KG1 (cell line): Measurements from ENCODE around the gene GRAP2.

Experiments used
- DNase-seq: peaks from one replicate; lab custom pipeline; 2025; lab: John Stamatoyannopoulos, UW

Gene GRAP2

GRCh38 chr22:39994566-39995392, 93.9 kb downstream of the GRAP2 start, which contains the start of gene FAM83F:
TSS of gene FAM83F (plus strand) at chr22:39994954. CDS start at chr22:39995043, 89 bp downstream.
- DNase-seq: no peak

- DNase-seq: no peak
Observed at GRCh38 chr22:39995393-39996252, 94.7 kb downstream of the GRAP2 start.

- DNase-seq: no peak
Observed at GRCh38 chr22:39996732-39997131, 95.8 kb downstream of the GRAP2 start.

GRCh38 chr22:39997421-39997820, 96.5 kb downstream of the GRAP2 start:
- DNase-seq: no peak

DNA sequence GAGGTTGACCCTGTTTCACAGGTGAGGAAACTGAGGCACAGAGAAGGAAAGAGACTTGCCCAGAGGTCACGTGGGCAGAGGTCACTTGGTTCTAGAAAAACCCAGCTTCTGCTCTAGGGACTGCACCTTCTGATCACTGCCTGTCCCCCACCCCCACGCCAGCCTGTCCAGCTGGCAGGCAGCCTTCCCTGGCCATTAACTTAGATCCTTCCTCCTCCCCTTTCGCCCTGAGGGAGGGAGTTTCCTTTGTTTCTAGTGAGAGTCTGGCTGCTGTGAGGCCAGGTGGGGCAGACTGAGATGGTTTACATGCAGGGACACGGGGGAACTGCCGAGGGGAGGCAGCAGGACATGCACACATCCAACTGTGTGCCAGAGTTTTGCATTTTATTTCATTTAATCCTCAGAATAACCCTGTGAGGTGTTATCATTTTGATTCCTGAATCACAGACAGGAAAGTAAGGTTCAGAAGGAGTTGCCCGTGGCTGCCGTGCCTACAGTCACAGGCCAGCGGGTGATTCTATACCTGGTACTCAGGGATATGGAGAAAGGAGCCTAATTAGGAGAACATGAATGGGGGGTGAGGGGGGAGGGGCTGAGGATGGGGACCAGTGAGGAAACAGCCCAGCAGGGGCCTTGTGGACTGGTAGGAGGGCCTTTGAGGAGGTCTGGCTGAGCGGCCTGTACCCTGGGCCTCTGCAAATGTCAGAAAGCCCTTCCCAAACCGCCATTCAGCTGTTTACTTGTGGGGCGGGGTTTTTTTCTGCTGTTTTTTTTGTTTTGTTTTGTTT, 97.2 kb downstream of the GRAP2 start:
- DNase-seq: no peak

GRCh38 chr22:39999144-39999757, 98.4 kb downstream of the GRAP2 start:
- DNase-seq: no peak

GRCh38 chr22:40000171-40000570, 99.3 kb downstream of the GRAP2 start:
- DNase-seq: no peak

DNA sequence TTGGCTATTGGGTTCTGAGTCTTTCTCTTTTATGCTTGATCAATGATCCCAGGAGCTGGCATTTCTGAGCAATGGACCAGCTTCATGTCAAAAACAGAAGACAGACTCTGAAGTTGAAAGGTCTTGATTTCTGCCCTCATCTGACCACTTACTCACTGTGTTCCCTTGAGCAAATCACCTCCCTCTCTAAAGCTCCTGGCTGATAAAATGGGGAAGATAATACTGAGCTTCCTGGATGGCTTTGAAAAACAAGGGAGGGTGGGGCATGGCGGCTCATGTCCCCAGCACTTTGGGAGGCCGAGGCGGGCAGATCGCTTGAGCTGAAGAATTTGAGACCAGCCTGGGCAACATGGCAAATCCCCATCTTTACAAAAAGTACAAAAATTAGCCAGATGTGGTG, 100.2 kb downstream of the GRAP2 start:
- no peak for DNase-seq

DNA sequence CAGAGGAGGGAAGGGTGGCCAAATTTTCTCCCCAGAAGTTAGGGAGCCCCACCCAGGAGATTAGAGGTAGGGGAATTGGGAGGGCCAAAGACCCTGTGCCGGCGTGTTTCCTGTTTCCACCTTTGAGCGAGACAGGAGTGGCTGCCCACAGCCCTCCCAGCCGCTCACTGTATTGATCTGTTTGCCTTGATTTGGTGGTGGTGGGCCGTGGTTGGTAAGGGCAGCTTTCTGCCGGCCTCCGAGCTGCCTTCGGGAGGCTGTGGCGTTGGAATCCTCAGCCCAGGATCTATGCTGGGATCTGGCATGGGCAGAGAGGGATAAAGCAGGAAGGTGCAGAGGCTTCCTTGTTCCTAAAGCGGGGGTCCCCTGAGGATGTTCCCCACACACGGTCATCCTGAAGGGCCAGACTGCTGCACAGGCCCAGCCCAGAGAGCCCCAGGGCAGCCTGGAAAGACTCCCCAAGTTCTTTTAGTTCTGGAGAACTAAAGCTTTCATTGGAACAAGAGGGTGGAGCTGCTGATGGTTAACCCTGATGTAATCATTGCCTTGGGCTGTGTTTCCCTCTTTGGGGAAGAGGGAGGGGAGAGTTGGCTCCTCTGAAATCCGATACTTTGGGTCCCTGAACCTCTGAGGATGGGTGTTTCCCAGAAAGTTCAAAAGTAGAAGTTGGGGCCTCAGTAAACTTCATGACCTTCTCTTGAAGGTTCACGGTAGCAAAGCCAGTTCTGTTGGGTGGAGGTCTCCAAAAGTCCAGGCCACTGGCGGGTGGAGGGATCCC, 101.1 kb downstream of the GRAP2 start:
- no peak for DNase-seq

DNA sequence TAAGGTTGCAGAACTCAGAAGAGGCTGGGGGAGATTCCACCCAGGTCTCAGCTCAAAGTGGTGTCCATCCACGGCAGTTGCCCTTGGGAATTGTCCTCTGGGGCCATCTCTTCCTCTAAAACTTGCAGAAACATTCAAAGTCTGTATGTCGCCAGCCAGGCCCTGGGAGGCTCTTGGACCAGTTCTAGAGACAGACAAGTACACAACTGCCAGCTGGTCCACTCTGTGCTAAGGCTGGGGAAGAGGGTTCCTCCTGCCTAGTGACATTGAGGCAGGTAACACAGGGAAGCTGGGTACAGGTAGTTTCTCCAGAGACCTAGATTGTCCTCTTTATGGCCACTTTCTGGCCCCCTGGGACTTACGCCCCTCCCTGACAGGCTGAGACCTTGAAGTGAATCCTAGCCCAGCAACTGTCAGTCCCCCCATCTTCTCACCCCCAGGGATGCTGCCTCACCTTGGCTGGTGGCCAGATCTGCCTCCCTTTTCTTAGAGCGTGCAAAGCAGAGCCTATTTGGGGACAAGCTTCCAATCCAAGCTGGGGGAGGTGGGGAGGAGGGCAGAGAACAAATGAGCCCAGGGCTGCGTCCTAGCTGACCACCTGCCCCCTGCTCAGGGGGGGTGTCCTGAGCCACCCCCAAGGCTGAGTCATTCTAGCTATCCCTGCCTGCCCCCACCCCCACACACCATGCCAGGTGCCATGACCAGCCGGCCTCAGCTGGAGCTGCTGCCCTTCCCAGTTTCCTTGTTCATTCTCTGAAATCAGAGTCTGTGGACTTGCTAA, 102.2 kb downstream of the GRAP2 start:
- DNase-seq: no peak

DNA sequence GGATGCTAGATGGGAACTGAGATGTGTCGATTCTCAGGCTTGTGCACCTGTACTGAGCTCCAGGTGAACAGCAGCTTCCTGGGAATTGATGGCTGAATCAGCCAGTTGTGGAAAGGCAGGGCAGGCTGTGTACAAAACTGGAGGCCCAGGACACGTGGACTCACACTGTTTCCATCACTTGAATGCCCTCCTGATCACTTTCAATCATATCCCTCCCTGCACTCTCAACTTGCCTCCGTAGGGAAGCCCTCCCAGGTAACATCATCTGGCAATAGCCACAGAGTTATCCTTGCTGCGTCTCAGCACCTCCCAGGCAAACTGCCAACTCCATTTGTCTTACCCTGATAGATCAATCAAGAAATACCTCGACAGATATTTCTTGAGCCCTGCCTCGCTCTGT, 104.0 kb downstream of the GRAP2 start:
- DNase-seq: no peak

DNA sequence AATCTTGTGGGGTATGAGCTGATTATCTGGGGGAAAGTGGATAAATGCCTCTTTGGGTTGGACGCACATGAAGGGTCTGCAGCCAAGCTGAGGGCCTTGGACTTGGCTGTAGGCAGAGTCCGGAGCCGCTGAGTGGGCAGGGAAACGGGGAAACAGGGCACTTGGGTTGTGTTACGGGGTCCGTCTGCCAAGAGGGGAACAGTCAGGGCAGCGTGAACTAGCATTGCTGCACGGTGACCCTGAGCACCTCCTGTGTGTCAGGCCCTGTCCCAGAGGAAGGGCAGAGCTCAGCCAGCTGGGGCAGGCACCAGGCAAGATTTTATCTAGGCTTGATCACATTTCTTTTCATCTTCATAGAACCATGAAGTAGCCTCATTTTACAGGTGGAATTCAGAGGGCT, 105.8 kb downstream of the GRAP2 start:
- no peak for DNase-seq

DNA sequence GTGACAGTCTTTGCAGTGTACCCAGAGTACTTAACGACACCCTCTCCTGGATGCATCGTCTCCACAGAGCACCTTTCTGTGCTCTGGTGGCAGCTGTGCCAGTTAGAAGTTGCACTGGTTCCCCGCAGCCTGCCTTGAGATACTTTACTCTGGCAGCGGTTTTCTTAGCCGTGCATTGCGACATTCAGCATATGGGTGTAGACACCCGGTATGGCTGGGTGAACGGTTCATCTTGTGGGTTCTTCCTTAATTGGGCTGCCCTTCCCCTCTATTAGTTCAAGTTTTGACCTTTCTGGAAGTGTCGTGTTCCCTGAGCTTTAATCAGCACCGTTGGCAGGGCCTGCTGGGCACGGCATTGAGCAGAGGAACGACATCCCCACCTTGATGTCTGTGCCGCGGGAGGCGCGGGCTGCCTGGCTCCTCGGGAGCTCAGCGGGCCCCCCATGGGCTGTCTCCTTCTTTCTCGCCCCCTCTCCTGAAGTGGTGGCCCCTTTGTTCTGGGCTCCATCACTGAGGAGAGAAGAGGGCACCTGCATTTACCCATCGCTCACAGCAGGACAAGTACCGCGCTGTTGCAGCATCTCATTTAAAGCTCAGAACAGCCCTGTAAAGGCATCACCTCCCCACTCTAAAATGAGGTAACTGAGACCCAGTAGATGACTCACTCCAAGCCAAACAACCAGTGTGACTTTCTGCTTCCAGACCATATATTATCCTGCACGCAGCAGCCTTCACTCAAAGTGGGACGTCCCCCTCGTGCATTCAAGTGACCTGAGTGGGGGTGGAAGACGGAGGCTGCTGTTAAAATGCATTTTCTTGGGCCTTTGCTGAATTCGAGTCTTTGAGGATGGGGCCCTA, 107.2 kb downstream of the GRAP2 start:
- DNase-seq: no peak

DNA sequence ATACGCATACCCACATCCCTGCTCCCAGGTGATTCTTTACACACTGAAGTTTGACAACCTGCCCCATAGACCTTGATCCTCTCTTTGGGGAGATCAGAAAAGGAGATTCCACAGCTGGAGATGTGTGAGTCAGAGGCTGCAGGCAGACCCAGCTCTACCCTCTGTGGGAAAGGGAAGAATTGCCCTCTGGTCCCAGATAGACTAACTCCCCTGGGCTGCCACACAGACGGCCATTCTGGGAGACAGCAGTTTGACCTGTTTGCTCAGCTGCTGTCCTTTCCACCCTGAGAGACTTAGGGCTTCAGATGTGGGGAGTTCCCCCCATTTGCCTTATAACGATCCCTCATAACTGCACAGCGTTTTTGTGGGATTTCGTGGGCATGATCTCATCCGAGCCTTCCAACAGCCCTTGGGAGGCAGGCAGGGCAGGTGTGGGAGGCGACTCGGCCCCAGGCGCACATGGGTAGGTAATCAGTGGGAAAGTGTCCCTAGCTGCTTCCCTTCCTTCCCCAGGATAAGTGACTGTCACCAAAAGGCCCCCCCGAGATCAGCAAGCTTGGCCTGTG, 107.9 kb downstream of the GRAP2 start:
- no peak for DNase-seq

GRCh38 chr22:40009292-40009774, 108.4 kb downstream of the GRAP2 start:
- DNase-seq: no peak

- no peak for DNase-seq
Observed at GRCh38 chr22:40009951-40010671, 109.2 kb downstream of the GRAP2 start.

- DNase-seq: no peak
Observed at GRCh38 chr22:40010746-40011145, 109.9 kb downstream of the GRAP2 start.

DNA sequence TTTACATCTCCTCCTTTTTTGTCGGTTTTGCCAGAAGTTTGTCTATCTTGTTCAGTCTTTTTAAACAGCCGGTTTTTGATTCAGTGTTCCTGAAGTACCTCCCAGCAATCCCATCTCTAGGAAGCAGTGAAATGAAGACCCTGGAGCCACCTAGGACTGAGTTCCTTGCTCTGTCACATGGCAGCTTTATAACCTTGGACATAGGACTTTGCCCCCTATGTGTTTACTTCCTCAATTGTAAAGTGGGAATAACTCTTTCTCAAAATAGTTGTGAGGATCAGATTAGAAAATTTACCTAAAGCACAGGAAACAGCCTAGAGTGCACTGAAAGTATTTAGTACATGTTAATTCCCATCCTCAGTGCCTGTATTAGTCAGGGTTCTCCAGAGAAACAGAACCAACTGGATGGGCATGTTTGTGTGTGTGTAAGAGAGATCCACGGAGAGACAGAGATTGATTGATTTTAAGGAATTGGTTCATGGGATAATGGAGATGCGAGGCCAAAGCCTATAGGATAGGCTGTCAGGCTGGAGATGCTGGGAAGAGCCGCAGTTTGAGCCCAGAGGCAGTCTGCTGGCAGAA, 113.9 kb downstream of the GRAP2 start:
- no peak for DNase-seq
